SK-N-MC (cell line): ENCODE results near the gene HDGF.

Experiments
- DNase-seq: peaks from one replicate; pipeline ENCODE4 v3.0.0-alpha.2; 2011; ENCODE audit warnings: low read depth, low spot score
- H3K27ac ChIP-seq: fragments of 200-600 bp; sonication (generic); 2 replicates; pipeline ENCODE4 v1.5.1; 2016; ENCODE audit warnings: mixed run types
- H3K36me3 ChIP-seq: fragments of 200-600 bp; sonication (generic); 2 replicates; pipeline ENCODE4 v1.6.1; 2017; ENCODE audit warnings: antibody characterized with exemption, low read length, mixed read lengths; ENCODE audit not compliant: insufficient read depth
- H3K4me3 ChIP-seq: fragments of 200-600 bp; sonication (generic); 2 replicates; pipeline ENCODE4 v1.5.1; 2016
- H3K9ac ChIP-seq: fragments of 200-600 bp; sonication (generic); 2 replicates; pipeline ENCODE4 v1.8.0; 2017; ENCODE audit warnings: mixed run types, mixed read lengths; ENCODE audit not compliant: insufficient read length
- H3K9me3 ChIP-seq: fragments of 200-600 bp; sonication (generic); 2 replicates; pipeline ENCODE4 v1.6.1; 2017; ENCODE audit warnings: low read depth, mild to moderate bottlenecking, antibody characterized with exemption, low read length, moderate library complexity, mixed read lengths
- EZH2 ChIP-seq: fragments of 200-600 bp; sonication (generic); IDR thresholded peaks from one replicate; pipeline ENCODE4 v1.6.1; 2017; ENCODE audit warnings: antibody characterized with exemption
- FOXP2 ChIP-seq: optimal IDR thresholded peaks from 2 replicates; pipeline ENCODE3; 2011; ENCODE audit warnings: mild to moderate bottlenecking, moderate library complexity; ENCODE audit not compliant: insufficient read depth; ENCODE audit errors: extremely low read length, control extremely low read depth
- POLR2AphosphoS5 ChIP-seq: IDR thresholded peaks from 2 replicates; pipeline ENCODE4 v1.6.1; 2012; ENCODE audit warnings: mild to moderate bottlenecking, low read depth, low read length, borderline replicate concordance

HDGF gene

GRCh38 chr1:156709757-156710489 lies 41.6 kb downstream of the HDGF start:
- H3K4me3 ChIP-seq = no peak overlapping the region
- DNase-seq = no peak

GRCh38 chr1:156709031-156709430 lies 42.4 kb downstream of the HDGF start:
- Histone ChIP-seq H3K27ac (0 out of 2 replicates have a peak overlapping the region, but pooled peaks have one; percentile 13), H3K9me3 (no peaks in the 10 kb centered on the region), H3K4me3 (no peak overlapping the region), H3K9ac (no peak overlapping the region), H3K36me3 (no peaks in the 10 kb centered on the region)
- TF ChIP-seq POLR2AphosphoS5 (no peak), EZH2 (no peak), FOXP2 (no peak)
- no peak for DNase-seq

More at GRCh38 chr1:156709757-156710489, 41.6 kb downstream of the HDGF start:
- no peak for TF ChIP-seq EZH2
- no peak for TF ChIP-seq POLR2AphosphoS5
- no peak for TF ChIP-seq FOXP2
- H3K9ac ChIP-seq = no peak overlapping the region
- H3K36me3 ChIP-seq = no peaks in the 10 kb centered on the region
- no peak overlapping the region for H3K27ac ChIP-seq
- no peaks in the 10 kb centered on the region for H3K9me3 ChIP-seq

GRCh38 chr1:156708218-156708661 lies 43.2 kb downstream of the HDGF start:
- no peak overlapping the region for H3K4me3 ChIP-seq
- H3K9me3 ChIP-seq = no peaks in the 10 kb centered on the region
- no peaks in the 10 kb centered on the region for H3K36me3 ChIP-seq
- H3K27ac ChIP-seq = no peak overlapping the region
- no peak overlapping the region for H3K9ac ChIP-seq
- TF ChIP-seq POLR2AphosphoS5 (no peak), EZH2 (no peak), FOXP2 (no peak)
- DNase-seq = no peak

- H3K27ac ChIP-seq = no peak overlapping the region
- no peak overlapping the region for H3K4me3 ChIP-seq
- no peaks in the 10 kb centered on the region for H3K9me3 ChIP-seq
- DNase-seq = no peak
- no peaks in the 10 kb centered on the region for H3K36me3 ChIP-seq
- TF ChIP-seq FOXP2 (no peak), EZH2 (no peak), POLR2AphosphoS5 (no peak)
- no peak overlapping the region for H3K9ac ChIP-seq
Observed at GRCh38 chr1:156707417-156708217, 43.9 kb downstream of the HDGF start.

GRCh38 chr1:156706657-156707416 lies 44.6 kb downstream of the HDGF start:
- TF ChIP-seq POLR2AphosphoS5 (no peak), FOXP2 (no peak), EZH2 (no peak)
- Histone ChIP-seq H3K4me3 (no peak overlapping the region), H3K36me3 (no peaks in the 10 kb centered on the region), H3K9ac (no peak overlapping the region), H3K9me3 (no peaks in the 10 kb centered on the region), H3K27ac (no peak overlapping the region)
- DNase-seq = no peak

GRCh38 chr1:156705918-156706656 lies 45.4 kb downstream of the HDGF start:
- no peak for DNase-seq
- Histone ChIP-seq H3K27ac (no peak overlapping the region), H3K9me3 (no peaks in the 10 kb centered on the region), H3K4me3 (peak overlapping the region; percentile 71), H3K36me3 (no peaks in the 10 kb centered on the region), H3K9ac (no peak overlapping the region)
- TF ChIP-seq POLR2AphosphoS5 (no peak), EZH2 (no peak), FOXP2 (no peak)

GRCh38 chr1:156705321-156705917 lies 46.1 kb downstream of the HDGF start, which contains the start of gene CRABP2:
Gene CRABP2 (minus strand): TSS chr1:156705583. CDS start chr1:156705446, 137 bp downstream.
- no peak for TF ChIP-seq FOXP2
- no peak for TF ChIP-seq POLR2AphosphoS5
- TF ChIP-seq EZH2 = no peak
- Histone ChIP-seq H3K4me3 (peak within 1 kb of the TSS; percentile 71), H3K9ac (no peak within 1 kb of the TSS), H3K27ac (no peak within 1 kb of the TSS), H3K9me3 (no peaks in the 10 kb centered on the region), H3K36me3 (no peaks in the 10 kb centered on the region)
- DNase-seq = no peak
